ENCODE results near the gene CELF4. TPM values are rescaled to one million over a fixed set of nuclear protein-coding genes. Genes with fewer than 3 reads are reported as not detected.

CELF4 gene
- total RNA-seq, 2 donors from 2014 or later = 1.4 TPM; not detected in 1

DNA sequence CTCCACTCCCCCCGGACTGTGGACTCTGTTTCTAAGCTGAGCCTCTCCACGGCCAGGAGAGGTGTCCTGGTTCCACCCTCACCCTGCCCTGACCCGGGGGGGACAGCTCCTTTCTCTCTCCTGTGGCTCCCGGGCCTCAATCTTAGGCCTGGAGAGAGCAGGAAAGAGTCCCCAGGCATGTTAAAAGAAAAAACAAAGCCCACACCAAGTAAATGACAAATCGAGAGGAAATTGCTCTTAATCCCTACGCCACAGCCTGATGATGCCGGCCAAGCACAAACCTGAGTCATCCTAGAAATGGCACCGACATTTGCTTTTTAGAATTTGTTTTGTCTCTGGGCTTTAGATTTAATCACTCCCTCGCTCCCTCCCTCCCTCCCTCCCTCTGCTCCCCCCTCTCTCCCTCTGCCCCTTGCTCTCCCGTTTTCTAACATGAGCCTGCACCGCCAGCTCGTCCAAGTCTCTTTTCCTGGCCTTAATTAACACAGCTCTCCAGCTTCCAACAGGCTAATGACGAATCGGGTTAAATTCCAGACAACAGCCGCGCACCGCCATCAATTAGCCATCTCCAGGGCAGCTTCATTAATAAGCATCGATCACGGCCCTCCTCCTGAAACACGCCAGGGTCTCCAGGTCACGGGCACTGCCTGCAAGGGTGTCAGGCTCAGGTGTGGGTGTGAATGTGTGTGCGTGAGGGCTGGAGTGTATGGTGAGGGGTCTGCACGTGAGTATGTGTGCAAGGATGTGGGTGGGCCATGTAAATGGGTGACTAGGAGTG, 230.8 kb downstream of the CELF4 start:
- Histone ChIP-seq H3K9ac (ENCODE audit: low read depth in 2 of 2, low read length in 2 of 2) (no peak overlapping the region), H3K36me3 (no peaks in the 10 kb centered on the region), H3K4me3 (no peak overlapping the region), H3K27ac (no peak overlapping the region), H3K9me3 (no peaks in the 10 kb centered on the region), H3K27me3 (no peaks in the 10 kb centered on the region), H3K4me1 (no peaks in the 10 kb centered on the region)
- no peak for DNase-seq
- TF ChIP-seq, protein P1, sequence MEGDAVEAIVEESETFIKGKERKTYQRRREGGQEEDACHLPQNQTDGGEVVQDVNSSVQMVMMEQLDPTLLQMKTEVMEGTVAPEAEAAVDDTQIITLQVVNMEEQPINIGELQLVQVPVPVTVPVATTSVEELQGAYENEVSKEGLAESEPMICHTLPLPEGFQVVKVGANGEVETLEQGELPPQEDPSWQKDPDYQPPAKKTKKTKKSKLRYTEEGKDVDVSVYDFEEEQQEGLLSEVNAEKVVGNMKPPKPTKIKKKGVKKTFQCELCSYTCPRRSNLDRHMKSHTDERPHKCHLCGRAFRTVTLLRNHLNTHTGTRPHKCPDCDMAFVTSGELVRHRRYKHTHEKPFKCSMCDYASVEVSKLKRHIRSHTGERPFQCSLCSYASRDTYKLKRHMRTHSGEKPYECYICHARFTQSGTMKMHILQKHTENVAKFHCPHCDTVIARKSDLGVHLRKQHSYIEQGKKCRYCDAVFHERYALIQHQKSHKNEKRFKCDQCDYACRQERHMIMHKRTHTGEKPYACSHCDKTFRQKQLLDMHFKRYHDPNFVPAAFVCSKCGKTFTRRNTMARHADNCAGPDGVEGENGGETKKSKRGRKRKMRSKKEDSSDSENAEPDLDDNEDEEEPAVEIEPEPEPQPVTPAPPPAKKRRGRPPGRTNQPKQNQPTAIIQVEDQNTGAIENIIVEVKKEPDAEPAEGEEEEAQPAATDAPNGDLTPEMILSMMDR (IDR thresholded peaks at IDR 0.05) = no peak
- intact Hi-C loops (cut with DNase I) = no loop called here

DNA sequence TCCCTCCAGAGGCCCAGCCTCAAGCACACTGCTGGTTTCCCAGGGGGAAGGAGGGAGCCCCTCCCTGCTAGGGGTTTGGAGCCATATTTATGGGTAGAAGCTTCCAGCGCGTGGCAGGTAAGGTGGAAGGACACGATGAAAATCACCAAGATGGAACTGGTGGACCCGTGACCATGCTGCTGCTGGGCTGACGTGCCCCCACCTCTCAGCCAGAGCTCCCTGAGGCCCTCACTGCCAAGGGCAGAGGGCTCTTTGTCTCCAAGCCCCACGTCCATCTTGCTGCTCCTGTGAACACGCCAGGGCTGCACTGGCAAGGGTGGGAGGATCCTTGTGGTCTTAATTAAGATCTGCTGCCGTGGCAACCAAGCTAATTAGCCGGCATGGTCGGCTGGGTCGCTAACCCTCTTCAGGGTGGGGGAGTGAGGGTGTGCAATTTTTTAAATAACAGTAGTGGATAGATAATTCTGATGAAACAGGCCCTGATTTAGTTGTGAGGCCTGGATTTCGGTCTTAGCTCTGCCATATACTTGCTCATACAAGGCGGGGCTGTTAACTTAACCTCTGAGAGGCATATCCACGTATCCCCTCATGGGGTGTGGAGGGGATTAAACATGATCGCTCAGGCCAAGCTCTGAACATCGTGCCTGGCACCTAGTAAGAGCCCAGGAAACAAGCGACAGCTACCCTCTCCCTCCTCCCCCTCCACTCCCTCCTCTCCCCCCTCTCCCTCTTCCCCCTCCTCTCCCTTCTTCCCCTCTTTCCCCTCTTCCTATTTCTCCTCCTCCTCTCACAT, 232.8 kb downstream of the CELF4 start:
- H3K27ac ChIP-seq = no peak overlapping the region
- H3K4me1 ChIP-seq = no peaks in the 10 kb centered on the region
- no peak for DNase-seq
- no peak overlapping the region for H3K9ac ChIP-seq (ENCODE audit: low read depth in 2 of 2, low read length in 2 of 2)
- no peaks in the 10 kb centered on the region for H3K36me3 ChIP-seq
- H3K9me3 ChIP-seq = no peaks in the 10 kb centered on the region
- intact Hi-C loops (cut with DNase I) = no loop called here
- TF ChIP-seq, protein P1 (IDR thresholded peaks at IDR 0.05) = no peak
- no peak overlapping the region for H3K4me3 ChIP-seq
- H3K27me3 ChIP-seq = no peaks in the 10 kb centered on the region

DNA sequence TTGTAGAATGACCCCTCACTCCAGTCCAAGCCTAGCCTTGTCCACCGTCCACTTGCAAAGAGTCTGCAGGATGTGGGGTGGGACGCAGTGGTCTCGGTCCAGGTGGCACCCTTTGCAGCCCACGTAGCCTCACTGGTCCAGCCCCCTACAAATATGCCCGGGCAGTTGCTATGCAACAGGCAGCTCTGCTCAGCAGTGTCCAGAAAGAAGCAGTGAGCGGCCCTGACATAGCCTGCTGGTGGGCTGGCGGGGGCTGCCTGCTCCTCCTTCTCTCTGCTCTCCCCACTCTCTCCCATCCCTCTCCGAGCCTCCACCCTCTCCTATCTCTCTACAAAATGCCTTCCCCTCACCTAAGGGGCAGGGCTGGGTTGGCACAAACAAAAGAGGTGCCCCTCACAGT, 233.4 kb downstream of the CELF4 start:
- Histone ChIP-seq H3K9ac (ENCODE audit: low read depth in 2 of 2, low read length in 2 of 2) (no peak overlapping the region), H3K9me3 (no peaks in the 10 kb centered on the region), H3K4me3 (no peak overlapping the region), H3K27me3 (no peaks in the 10 kb centered on the region), H3K4me1 (no peaks in the 10 kb centered on the region), H3K27ac (no peak overlapping the region), H3K36me3 (no peaks in the 10 kb centered on the region)
- intact Hi-C loops (cut with DNase I) = no loop called here
- no peak for DNase-seq
- TF ChIP-seq, protein P1 (IDR thresholded peaks at IDR 0.05) = no peak

DNA sequence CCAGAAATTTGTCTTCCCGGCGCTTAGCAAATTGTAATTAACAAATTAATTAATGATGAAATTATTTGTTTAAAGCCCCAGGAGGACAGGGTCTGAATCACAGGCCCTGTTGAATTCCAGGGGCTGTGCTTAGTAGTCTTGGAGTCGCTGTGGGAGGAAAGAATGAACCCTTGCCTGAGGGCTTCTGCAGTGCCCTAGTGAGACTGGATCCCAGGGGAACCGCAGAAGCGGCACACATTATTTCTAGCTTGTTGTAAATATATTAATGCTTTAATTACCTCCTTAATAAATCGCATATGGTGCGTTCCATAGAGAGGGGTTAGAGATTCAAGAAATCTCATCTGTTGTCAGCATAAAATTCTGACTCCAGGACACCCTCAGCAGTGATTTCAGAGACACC, 235.4 kb downstream of the CELF4 start:
- intact Hi-C loops (cut with DNase I) = no loop called here
- Histone ChIP-seq H3K9ac (ENCODE audit: low read depth in 2 of 2, low read length in 2 of 2) (no peak overlapping the region), H3K9me3 (no peaks in the 10 kb centered on the region), H3K27me3 (no peaks in the 10 kb centered on the region), H3K27ac (no peak overlapping the region), H3K4me3 (no peak overlapping the region), H3K36me3 (no peaks in the 10 kb centered on the region), H3K4me1 (no peaks in the 10 kb centered on the region)
- no peak for DNase-seq
- TF ChIP-seq, protein P1 (IDR thresholded peaks at IDR 0.05) = no peak

DNA sequence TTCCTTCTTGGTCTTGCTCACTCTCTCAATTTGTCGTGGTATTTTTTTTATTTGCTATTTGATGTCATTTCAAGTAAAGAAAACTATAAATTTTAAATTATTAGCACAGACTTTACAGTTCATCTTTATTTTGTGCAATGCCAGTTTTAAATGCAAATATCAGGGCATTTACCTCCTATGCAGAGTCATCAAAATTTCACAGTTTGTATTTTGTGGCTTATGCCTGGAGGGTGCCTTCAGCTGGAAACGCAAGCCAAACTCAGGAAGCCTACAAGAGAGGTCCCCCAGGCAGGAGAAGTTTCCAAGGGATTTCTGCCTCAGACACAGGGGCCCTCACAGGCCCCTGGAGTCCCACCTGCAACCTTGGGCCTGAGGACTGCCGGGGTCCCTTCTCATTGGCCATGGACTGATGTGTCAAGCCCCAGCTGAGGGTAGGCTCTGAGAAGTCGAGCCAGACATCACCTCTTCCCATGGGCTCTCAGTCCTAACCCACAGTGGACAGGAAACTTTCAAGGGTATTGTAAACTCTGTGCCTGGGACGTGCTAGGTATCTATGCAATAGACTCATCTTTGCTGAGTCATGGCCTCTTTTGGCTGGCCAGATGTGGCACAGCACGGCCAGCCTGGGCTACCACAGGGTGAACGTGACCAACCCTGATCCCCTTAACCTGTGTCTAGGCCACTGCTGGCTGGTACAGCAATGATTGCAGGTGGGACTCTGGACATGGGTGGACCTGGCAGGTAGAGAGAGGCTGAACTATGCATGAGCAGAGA, 236.5 kb downstream of the CELF4 start:
- intact Hi-C loops (cut with DNase I) = no loop called here
- no peaks in the 10 kb centered on the region for H3K27me3 ChIP-seq
- TF ChIP-seq, protein P1 (IDR thresholded peaks at IDR 0.05) = no peak

More for the DNA sequence above, 236.5 kb downstream of the CELF4 start:
- Histone ChIP-seq H3K9ac (ENCODE audit: low read depth in 2 of 2, low read length in 2 of 2) (no peak overlapping the region), H3K27ac (no peak overlapping the region), H3K4me1 (no peaks in the 10 kb centered on the region), H3K36me3 (no peaks in the 10 kb centered on the region), H3K9me3 (no peaks in the 10 kb centered on the region), H3K4me3 (no peak overlapping the region)
- DNase-seq = no peak

Data from colonic mucosa (tissue), 4 donors.